HepG2 (cell line): Measurements from ENCODE around the gene CRKL. TPM values are rescaled to one million over a fixed set of nuclear protein-coding genes. Genes with fewer than 3 reads are reported as not detected.

Source experiments
- CBX5 ChIP-seq: sonication (generic); formaldehyde crosslinking; IDR thresholded peaks from 2 replicates; pipeline ENCODE4 v1.4.0; 2020; ENCODE audit warnings: missing genetic modification reagents, borderline replicate concordance
- HMG20A ChIP-seq: IDR thresholded peaks from 2 replicates; pipeline ENCODE4 v1.6.1; 2016; ENCODE audit warnings: borderline replicate concordance
- KLF6 ChIP-seq: IDR thresholded peaks from 2 replicates; pipeline ENCODE4 v1.8.0; 2016; ENCODE audit warnings: missing biosample characterization, missing genetic modification reagents
- MEIS2 ChIP-seq: sonication (generic); formaldehyde crosslinking; IDR thresholded peaks from 2 replicates; pipeline ENCODE4 v1.9.0; 2021; ENCODE audit warnings: mild to moderate bottlenecking, missing genetic modification reagents
- MTF1 ChIP-seq: sonication (generic); formaldehyde crosslinking; IDR thresholded peaks from 2 replicates; pipeline ENCODE4 v1.5.0; 2020; ENCODE audit warnings: missing genetic modification reagents
- MYPOP ChIP-seq: sonication (generic); formaldehyde crosslinking; IDR thresholded peaks from 2 replicates; pipeline ENCODE4 v1.8.1; 2023; ENCODE audit warnings: mild to moderate bottlenecking, moderate library complexity, missing genetic modification reagents
- NR2F2 ChIP-seq: IDR thresholded peaks from 2 replicates; pipeline ENCODE4 v1.6.1; 2012; ENCODE audit warnings: low read depth, inconsistent platforms, borderline replicate concordance
- POLR2G ChIP-seq: fragments of 200-400 bp; formaldehyde crosslinking; IDR thresholded peaks from 2 replicates; pipeline ENCODE4 v1.6.1; 2018; ENCODE audit warnings: mild to moderate bottlenecking, low read depth, low read length, moderate library complexity
- SCMH1 ChIP-seq: sonication (generic); formaldehyde crosslinking; IDR thresholded peaks from 2 replicates; pipeline ENCODE4 v1.9.0; 2021; ENCODE audit warnings: missing genetic modification reagents, mild to moderate bottlenecking, borderline replicate concordance
- SMC3 ChIP-seq: IDR thresholded peaks from 2 replicates; pipeline ENCODE4 v1.6.1; 2011; ENCODE audit warnings: low read length, improper control_type of control experiment
- SOX13 ChIP-seq, 3 experiments: fragments of 450-650 bp in 1 of 3; sonication (generic) in 1 of 3; formaldehyde crosslinking in 1 of 3; IDR thresholded peaks in 2 of 3; conservative IDR thresholded peaks in 1 of 3; 2 replicates each; pipeline versions ENCODE4 v1.5.0 to v1.6.1; 2016 to 2020; ENCODE audit warnings: antibody characterized with exemption in 1 of 3, mild to moderate bottlenecking in 1 of 3, missing compliant biosample characterization in 1 of 3, missing genetic modification reagents in 1 of 3, moderate library complexity in 1 of 3
- THAP11 ChIP-seq: IDR thresholded peaks from 2 replicates; pipeline ENCODE4 v1.6.1; 2016; ENCODE audit warnings: missing biosample characterization, missing genetic modification reagents
- ZFP82 ChIP-seq: sonication (generic); formaldehyde crosslinking; IDR thresholded peaks from 2 replicates; pipeline ENCODE4 v1.5.1; 2020; ENCODE audit warnings: mild to moderate bottlenecking, missing genetic modification reagents, borderline replicate concordance
- ZNF124 ChIP-seq: sonication (generic); formaldehyde crosslinking; IDR thresholded peaks from 2 replicates; pipeline ENCODE4 v1.4.0; 2020; ENCODE audit warnings: missing genetic modification reagents
- ZNF564 ChIP-seq: sonication (generic); formaldehyde crosslinking; IDR thresholded peaks from 2 replicates; pipeline ENCODE4 v1.8.1; 2023; ENCODE audit warnings: mild to moderate bottlenecking, missing genetic modification reagents
- polyA plus RNA-seq, 8 experiments: library from polyadenylated mRNA; depleted of rRNA in 3 of 8; stranded (reverse) in 7 of 8; unstranded in 1 of 8; fragments of >200 nt; fragmentation: Illumina TruSeq in 4 of 8; extraction: Trizol in 4 of 8; gene quantifications; 2 replicates each; pipeline versions ENCODE4 v1.2.1 to v1.2.3, GENCODE V29; 2011 to 2016; ENCODE audit warnings: low read depth in 4 of 8, missing spikeins in 1 of 8, mixed read lengths in 1 of 8; ENCODE audit not compliant: insufficient read depth in 1 of 8
- total RNA-seq, 5 experiments: library from RNA; depleted of rRNA; stranded (reverse); fragments of >200 nt; fragmentation: Illumina TruSeq; extraction: Trizol; gene quantifications; 2 replicates each; pipeline ENCODE4 v1.2.3, GENCODE V29; 2016; ENCODE audit warnings: low read depth in 1 of 5
- TF ChIP-seq, protein P1 (sequence below): sonication (generic); formaldehyde crosslinking; conservative IDR thresholded peaks from 2 replicates; pipeline ENCODE4 v1.4.0; 2020; ENCODE audit warnings: missing genetic modification reagents
- TF ChIP-seq, protein P2 (sequence below): IDR thresholded peaks from 2 replicates; pipeline ENCODE4 v1.4.0; 2020; ENCODE audit warnings: mild to moderate bottlenecking, missing genetic modification reagents
- TF ChIP-seq, protein P3 (sequence below): sonication (generic); formaldehyde crosslinking; IDR thresholded peaks from 2 replicates; pipeline ENCODE4 v1.8.1; 2022; ENCODE audit warnings: low read depth, mild to moderate bottlenecking, missing genetic modification reagents

Gene CRKL
- total and polyA plus RNA-seq, 2 of the 13 experiments (the other 11 are each of a cell fraction or from before 2014, with no cell fraction given), result 37.4 to 60.6 TPM

- TF ChIP-seq, protein P1, sequence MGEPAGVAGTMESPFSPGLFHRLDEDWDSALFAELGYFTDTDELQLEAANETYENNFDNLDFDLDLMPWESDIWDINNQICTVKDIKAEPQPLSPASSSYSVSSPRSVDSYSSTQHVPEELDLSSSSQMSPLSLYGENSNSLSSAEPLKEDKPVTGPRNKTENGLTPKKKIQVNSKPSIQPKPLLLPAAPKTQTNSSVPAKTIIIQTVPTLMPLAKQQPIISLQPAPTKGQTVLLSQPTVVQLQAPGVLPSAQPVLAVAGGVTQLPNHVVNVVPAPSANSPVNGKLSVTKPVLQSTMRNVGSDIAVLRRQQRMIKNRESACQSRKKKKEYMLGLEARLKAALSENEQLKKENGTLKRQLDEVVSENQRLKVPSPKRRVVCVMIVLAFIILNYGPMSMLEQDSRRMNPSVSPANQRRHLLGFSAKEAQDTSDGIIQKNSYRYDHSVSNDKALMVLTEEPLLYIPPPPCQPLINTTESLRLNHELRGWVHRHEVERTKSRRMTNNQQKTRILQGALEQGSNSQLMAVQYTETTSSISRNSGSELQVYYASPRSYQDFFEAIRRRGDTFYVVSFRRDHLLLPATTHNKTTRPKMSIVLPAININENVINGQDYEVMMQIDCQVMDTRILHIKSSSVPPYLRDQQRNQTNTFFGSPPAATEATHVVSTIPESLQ (CRISPR knock-in tag), result no peak
- TF ChIP-seq MEIS2 (CRISPR knock-in tag) (no peak), SMC3 (peak; percentile 28; the same call in 1 of the 2 replicates), MTF1 (CRISPR knock-in tag) (no peak), ZNF124 (CRISPR knock-in tag) (no peak), NR2F2 (0 out of 2 replicates have a peak, but pooled peaks have one; percentile 39), KLF6 (CRISPR knock-in tag) (0 out of 2 replicates have a peak, but pooled peaks have one; percentile 44), HMG20A (CRISPR knock-in tag) (peak; percentile 75; the same call in 1 of the 2 replicates), ZNF564 (no peak), POLR2G (no peak), CBX5 (CRISPR knock-in tag) (0 out of 2 replicates have a peak, but pooled peaks have one; percentile 55), MYPOP (CRISPR knock-in tag) (peak; percentile 26; the same call in 1 of the 2 replicates), SOX13 (IDR thresholded peaks at IDR 0.05) (no peak), SOX13 (CRISPR knock-in tag; conservative IDR thresholded peaks at IDR 0.05 in 1 of 2, IDR thresholded peaks at IDR 0.05 in 1 of 2) (peak in 1 of 2 experiments; percentile 18; a peak in 1 of 4 replicates), ZFP82 (no peak), SCMH1 (CRISPR knock-in tag) (no peak), THAP11 (CRISPR knock-in tag) (peak; percentile 38; the same call in 1 of the 2 replicates)
- TF ChIP-seq, protein P2, sequence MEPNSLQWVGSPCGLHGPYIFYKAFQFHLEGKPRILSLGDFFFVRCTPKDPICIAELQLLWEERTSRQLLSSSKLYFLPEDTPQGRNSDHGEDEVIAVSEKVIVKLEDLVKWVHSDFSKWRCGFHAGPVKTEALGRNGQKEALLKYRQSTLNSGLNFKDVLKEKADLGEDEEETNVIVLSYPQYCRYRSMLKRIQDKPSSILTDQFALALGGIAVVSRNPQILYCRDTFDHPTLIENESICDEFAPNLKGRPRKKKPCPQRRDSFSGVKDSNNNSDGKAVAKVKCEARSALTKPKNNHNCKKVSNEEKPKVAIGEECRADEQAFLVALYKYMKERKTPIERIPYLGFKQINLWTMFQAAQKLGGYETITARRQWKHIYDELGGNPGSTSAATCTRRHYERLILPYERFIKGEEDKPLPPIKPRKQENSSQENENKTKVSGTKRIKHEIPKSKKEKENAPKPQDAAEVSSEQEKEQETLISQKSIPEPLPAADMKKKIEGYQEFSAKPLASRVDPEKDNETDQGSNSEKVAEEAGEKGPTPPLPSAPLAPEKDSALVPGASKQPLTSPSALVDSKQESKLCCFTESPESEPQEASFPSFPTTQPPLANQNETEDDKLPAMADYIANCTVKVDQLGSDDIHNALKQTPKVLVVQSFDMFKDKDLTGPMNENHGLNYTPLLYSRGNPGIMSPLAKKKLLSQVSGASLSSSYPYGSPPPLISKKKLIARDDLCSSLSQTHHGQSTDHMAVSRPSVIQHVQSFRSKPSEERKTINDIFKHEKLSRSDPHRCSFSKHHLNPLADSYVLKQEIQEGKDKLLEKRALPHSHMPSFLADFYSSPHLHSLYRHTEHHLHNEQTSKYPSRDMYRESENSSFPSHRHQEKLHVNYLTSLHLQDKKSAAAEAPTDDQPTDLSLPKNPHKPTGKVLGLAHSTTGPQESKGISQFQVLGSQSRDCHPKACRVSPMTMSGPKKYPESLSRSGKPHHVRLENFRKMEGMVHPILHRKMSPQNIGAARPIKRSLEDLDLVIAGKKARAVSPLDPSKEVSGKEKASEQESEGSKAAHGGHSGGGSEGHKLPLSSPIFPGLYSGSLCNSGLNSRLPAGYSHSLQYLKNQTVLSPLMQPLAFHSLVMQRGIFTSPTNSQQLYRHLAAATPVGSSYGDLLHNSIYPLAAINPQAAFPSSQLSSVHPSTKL (CRISPR knock-in tag), result peak; percentile 70
- TF ChIP-seq, protein P3, sequence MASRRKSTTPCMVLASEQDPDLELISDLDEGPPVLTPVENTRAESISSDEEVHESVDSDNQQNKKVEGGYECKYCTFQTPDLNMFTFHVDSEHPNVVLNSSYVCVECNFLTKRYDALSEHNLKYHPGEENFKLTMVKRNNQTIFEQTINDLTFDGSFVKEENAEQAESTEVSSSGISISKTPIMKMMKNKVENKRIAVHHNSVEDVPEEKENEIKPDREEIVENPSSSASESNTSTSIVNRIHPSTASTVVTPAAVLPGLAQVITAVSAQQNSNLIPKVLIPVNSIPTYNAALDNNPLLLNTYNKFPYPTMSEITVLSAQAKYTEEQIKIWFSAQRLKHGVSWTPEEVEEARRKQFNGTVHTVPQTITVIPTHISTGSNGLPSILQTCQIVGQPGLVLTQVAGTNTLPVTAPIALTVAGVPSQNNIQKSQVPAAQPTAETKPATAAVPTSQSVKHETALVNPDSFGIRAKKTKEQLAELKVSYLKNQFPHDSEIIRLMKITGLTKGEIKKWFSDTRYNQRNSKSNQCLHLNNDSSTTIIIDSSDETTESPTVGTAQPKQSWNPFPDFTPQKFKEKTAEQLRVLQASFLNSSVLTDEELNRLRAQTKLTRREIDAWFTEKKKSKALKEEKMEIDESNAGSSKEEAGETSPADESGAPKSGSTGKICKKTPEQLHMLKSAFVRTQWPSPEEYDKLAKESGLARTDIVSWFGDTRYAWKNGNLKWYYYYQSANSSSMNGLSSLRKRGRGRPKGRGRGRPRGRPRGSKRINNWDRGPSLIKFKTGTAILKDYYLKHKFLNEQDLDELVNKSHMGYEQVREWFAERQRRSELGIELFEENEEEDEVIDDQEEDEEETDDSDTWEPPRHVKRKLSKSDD, result no peak
These were observed 12.9 kb upstream of the CRKL start (continued) for GRCh38 chr22:20904008-20904979.
